Mesodermal cell (in vitro differentiated cells): ENCODE measurements around the gene SKIC2. TPM values are rescaled to one million over a fixed set of nuclear protein-coding genes. Genes with fewer than 3 reads are reported as not detected.
"Not testable (repeated sequence)": the region's sequence is repeated elsewhere in the genome, so short reads cannot be mapped to it uniquely, and the experiment has no call there.

ENCODE experiments used
- H3K27ac ChIP-seq: 2 replicates; pipeline ENCODE4 v1.7.0; 2013; ENCODE audit warnings: mild to moderate bottlenecking, low read depth, low read length, moderate library complexity; ENCODE audit not compliant: severe bottlenecking
- H3K36me3 ChIP-seq: 2 replicates; pipeline ENCODE4 v1.7.1; 2013; ENCODE audit warnings: mild to moderate bottlenecking, low read length, moderate library complexity; ENCODE audit not compliant: control insufficient read depth, insufficient read depth
- H3K4me1 ChIP-seq: one replicate; pipeline ENCODE4 v1.7.1; 2013; ENCODE audit warnings: mild to moderate bottlenecking, low read length; ENCODE audit not compliant: insufficient read depth, control insufficient read depth, poor library complexity, severe bottlenecking
- H3K4me3 ChIP-seq: 2 replicates; pipeline ENCODE4 v1.7.0; 2013; ENCODE audit warnings: low read length, control low read depth, mild to moderate bottlenecking; ENCODE audit not compliant: insufficient read depth, poor library complexity, severe bottlenecking; ENCODE audit errors: extremely low read depth
- H3K9me3 ChIP-seq: 2 replicates; pipeline ENCODE4 v1.7.1; 2013; ENCODE audit warnings: mild to moderate bottlenecking, low read length, moderate library complexity; ENCODE audit not compliant: control insufficient read depth
- WGBS, 2 experiments: methylation state at CpG; one replicate each; pipeline ENCODE4 v1.1.5; 2013; ENCODE audit warnings: missing lambda C conversion rate in 2 of 2; ENCODE audit not compliant: insufficient coverage in 2 of 2; 5-methylcytosine and 5-hydroxymethylcytosine counted together
- polyA plus RNA-seq, 2 experiments: library from polyadenylated mRNA; stranded (reverse); fragments of 50-300 nt; gene quantifications; one replicate each; pipeline ENCODE4 v1.2.3, GENCODE V29; 2013

The SKIC2 gene
- 45.1 TPM for polyA plus RNA-seq (2013, experiment 1 of 2)
- 36.4 TPM for polyA plus RNA-seq (2013, experiment 2 of 2)

DNA sequence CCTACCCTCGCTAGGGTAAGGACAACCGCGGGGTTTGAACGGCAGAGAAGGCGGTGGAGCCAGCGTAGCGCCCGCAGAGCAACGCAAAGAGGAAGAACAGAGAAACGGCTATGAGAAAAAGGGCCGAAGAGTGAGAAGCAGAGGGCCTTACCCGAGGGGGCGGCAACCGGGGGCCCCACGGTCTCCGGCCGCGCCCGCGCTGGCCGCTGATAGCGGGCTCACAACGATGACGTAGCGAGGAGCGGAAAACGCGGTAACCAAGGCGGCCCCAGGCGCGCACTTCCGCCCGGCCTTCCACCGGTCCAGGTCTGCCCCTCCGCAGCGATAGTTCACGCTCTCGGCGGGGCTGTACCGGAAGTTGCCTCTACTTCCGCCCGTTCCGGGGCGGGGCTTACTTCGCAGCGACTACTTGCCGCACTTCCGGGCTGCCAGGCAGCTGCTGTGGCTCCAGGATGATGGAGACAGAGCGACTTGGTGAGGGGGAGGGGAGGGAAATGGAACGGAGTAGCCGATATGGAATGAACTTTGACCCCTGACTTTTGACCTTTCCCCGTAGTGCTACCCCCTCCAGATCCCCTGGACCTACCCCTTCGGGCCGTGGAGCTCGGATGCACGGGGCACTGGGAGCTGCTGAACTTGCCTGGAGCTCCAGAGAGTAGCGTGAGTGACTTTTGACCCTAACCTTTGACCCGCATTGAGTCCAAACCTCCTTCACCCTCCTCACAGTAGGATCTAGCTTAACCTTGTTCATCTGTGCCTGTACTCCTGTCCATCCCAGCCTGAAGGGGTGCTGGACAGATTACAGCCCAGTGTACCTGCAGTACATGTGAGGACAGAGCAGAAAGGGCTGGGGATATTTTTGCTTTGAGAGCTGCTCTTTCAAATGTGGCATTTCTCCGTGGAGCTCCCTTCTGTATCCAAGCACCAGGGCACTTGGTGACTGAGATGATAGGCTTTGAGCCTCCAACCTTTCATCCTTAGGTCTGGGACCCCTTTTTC lies at the start of gene SKIC2, which contains the start of gene NELFE:
TSS of gene SKIC2 (plus strand) at position 435 of the 999 bp plus-strand sequence. CDS start at position 453, 18 bp downstream.
TSS of gene NELFE (minus strand) at position 231 of the 999 bp plus-strand sequence. CDS start 525 bp downstream, outside the sequence.
- H3K27ac ChIP-seq: peak within 1 kb of the TSS; percentile 75
- H3K36me3 ChIP-seq: peaks cover 73% of the 10 kb centered on the region
- H3K4me3 ChIP-seq: peak within 1 kb of the TSS; percentile 100
- no peaks in the 10 kb centered on the region for H3K9me3 ChIP-seq
- 1 to 2% methylated on average over 52 to 56 of the region's 59 CpGs for WGBS, 2 experiments
- H3K4me1 ChIP-seq: peaks cover 14% of the 10 kb centered on the region

DNA sequence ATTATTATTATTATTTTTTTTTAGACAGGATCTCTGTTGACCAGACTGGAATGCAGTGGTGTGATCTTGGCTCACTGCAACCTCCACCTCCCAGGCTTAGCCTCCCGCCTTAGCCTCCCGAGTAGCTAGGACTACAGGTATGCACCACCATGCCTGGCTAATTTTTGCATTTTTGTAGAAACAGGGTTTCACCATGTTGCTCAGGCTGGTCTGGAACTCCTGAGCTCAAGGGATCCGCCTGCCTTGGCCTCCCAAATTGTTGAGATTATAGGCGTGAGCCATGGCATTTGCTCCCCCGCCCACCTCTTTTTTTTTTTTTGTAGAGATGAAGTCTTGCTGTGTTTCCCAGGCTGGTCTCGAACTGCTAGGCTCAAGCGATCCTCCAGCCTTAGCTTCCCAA lies 49.7 kb upstream of the SKIC2 start:
- not testable (repeated sequence) for H3K4me1 ChIP-seq, H3K4me3 ChIP-seq, H3K27ac ChIP-seq, H3K9me3 ChIP-seq, H3K36me3 ChIP-seq
- 81 to 84% methylated on average over 7 of the region's 7 CpGs for WGBS, 2 experiments

DNA sequence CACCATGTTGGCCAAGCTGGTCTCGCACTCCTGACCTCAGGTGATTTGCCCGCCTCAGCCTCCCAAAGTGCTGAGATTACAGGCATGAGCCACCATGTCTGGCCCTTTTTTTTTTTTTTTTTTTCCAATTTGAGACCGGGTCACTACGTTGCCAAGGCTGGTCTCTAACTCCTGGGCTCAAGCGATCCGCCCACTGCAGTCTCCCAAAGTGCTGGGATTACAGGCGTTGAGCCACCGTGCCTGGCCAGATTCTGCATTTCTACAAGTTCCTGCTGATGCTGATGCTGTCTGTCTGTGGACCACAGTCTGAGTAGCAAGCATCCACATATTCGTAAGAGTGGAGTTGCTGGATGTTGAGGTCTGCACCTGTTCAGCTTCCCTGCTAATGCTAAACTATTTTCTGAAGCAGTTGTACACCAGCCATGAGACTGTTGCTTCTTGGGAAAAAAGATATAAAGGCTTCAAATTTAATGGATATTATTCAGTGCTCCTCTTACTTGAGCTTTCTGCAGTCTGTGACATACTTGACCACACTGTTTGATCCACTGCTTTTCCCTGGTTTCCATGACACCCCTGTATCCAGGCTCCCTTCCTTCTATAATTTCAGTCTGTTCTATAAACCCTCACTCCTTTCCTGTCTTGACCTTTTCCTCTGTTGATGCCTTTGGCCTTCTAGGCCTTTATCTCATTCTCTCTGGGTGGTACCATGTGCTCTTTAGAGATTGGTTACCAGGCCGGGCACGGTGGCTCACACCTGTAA lies 47.0 kb upstream of the SKIC2 start:
- Histone ChIP-seq H3K4me3 (no peak overlapping the region), H3K27ac (no peak overlapping the region), H3K4me1 (no peaks in the 10 kb centered on the region), H3K9me3 (no peaks in the 10 kb centered on the region), H3K36me3 (no peaks in the 10 kb centered on the region)
- 77 to 81% methylated on average over 10 to 11 of the region's 11 CpGs for WGBS, 2 experiments

DNA sequence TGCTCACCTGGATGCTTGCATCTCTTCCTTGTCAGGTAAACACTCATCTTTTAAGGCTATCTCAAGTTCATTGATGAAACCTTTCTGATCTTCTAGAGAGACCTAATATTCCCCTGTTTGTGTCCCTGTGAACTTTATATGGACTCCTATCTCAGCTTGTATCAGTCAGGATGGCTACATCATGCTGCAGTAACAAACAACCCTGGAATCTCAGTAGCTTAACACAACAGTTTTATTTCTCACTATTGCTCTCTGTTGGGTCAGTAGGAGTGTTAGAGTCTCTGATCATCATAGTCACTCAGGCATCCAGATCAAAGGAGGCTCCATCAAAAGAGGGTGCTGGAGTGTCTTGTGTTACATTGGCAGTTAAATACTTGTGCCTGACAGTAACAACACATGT lies 43.6 kb upstream of the SKIC2 start:
- Histone ChIP-seq H3K4me3 (no peak overlapping the region), H3K27ac (no peak overlapping the region), H3K36me3 (no peaks in the 10 kb centered on the region), H3K4me1 (no peaks in the 10 kb centered on the region), H3K9me3 (no peaks in the 10 kb centered on the region)

DNA sequence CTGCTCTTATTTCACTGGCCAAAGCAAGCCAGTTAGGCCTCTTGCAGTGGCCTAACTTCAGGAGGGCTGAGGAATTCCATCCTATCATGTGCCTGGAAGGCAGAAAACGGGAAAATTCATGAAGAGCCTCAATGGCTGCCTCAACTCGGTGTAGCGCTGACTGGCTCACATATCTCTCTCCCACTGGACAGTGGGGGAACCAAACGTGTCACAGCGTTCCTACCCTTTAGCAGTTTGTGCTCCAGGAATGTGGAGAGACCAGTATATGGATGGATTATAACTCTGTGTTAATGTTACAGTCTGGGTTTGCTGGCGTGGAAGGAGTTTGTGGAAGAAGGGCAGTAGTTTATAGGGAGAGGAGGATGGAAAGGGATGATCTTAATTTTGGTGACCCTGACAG lies 43.2 kb upstream of the SKIC2 start:
- H3K36me3 ChIP-seq: no peaks in the 10 kb centered on the region
- no peaks in the 10 kb centered on the region for H3K9me3 ChIP-seq
- no peak overlapping the region for H3K4me3 ChIP-seq
- no peak overlapping the region for H3K27ac ChIP-seq
- 91 to 98% methylated on average over 5 to 6 of the region's 6 CpGs for WGBS, 2 experiments
- H3K4me1 ChIP-seq: no peaks in the 10 kb centered on the region

DNA sequence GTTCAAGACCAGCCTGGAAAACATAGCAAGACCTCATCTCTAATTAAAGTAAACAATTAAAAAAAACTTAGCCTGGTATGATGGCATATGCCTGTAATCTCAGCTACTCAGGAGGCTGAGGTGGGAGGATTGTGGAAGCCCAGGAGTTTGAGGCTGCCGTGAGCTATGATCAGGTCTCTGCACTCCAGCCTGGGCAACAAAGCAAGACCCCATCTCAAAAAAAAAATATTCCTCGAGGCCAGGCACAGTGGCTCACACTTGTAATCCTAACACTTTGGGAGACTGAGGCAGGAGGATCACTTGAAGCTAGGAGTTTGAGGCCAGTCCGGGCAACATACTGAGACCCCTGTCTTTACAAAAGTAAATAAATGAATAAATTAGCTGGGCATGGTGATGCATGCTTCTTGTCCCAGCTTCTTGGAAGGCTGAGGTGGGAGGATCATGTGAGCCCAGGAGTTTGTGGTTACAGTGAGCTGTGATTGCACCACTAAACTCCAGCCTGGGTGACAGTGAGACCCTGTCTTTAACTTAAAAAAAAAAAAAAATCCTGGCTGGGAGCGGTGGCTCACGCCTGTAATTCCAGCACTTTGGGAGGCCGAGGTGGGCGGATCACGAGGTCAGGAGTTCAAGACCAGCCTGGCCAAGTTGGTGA lies 40.8 kb upstream of the SKIC2 start:
- H3K9me3 ChIP-seq: no peaks in the 10 kb centered on the region
- WGBS, 2 experiments: 88 to 100% methylated on average over 5 to 6 of the region's 8 CpGs
- H3K36me3 ChIP-seq: no peaks in the 10 kb centered on the region
- H3K4me1 ChIP-seq: no peaks in the 10 kb centered on the region
- no peak overlapping the region for H3K27ac ChIP-seq
- H3K4me3 ChIP-seq: no peak overlapping the region

DNA sequence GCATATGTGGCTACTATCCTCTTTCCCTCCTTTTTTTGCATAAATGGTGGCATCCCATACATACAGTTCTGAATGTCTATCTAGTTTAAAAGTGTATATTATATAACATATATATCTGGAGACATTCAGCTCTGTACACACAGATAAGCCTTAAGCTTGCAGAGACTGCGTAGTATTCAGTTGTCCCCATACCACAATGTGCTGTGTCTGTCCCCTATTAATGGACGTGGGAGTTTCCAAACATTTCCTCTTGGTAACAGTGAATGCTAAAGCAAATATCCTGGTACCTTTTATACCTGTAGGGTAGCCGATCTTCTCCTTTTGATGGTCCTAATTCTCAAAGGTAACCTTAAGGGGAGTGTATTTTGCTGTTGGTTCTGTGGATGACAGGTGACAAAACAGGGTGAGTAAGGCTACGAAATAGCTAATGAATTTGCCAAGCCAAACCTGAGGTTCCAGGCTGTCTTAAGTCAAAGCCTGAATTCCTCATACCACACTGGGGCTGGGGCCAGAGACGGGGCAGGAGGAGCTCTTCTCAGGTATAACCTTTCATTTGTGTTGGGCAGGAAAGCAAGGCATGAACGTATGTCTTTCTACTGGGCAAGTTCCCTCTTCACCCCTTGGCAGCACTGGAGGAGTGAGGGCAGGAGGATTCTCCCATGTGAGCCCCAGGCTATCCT lies 39.2 kb upstream of the SKIC2 start:
- Histone ChIP-seq H3K4me1 (no peaks in the 10 kb centered on the region), H3K27ac (no peak overlapping the region), H3K4me3 (no peak overlapping the region), H3K9me3 (no peaks in the 10 kb centered on the region), H3K36me3 (no peaks in the 10 kb centered on the region)
- 81 to 88% methylated on average over 4 to 5 of the region's 6 CpGs for WGBS, 2 experiments

DNA sequence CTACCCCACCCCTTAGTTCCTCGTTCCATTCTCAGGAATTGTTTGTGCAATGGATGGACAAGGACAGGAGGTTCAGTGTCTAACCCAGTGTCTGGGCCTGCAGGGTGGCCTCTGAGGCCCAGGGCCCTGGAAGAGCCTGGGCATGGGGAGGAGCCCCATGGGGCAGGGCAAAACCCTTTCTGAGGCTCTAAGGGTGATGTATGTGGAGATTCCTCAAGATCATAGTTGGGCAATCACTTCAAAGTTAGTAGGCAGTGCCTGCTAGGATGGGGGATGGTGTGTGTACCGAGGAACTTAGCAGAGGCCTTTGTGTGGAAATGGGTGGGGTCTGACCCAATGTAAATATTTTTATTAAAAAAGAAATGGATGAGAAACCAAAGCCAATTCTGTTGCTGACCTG lies 38.2 kb upstream of the SKIC2 start:
- 83 to 100% methylated on average over 1 to 2 of the region's 2 CpGs for WGBS, 2 experiments
- no peak overlapping the region for H3K27ac ChIP-seq
- no peaks in the 10 kb centered on the region for H3K9me3 ChIP-seq
- no peak overlapping the region for H3K4me3 ChIP-seq
- H3K4me1 ChIP-seq: no peaks in the 10 kb centered on the region
- no peaks in the 10 kb centered on the region for H3K36me3 ChIP-seq

DNA sequence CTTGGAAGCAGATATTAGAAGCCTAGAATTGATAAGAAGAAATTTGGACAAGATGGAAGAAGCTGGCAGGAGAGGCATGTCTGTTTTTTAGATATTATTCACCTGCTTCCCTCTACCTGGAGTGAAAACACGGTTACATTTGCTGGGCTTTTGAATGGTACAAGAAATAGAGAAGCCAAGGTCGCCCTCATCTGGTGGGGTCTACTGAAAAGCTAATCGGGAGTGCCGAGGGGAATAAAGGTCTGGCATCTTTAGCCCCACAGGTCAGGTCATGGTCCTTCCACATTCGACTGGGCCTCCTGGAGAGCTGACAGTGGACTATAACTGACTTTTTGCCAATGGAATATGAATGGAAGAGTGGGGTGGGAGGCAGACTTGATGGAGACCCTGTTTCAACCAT lies 36.0 kb upstream of the SKIC2 start:
- H3K9me3 ChIP-seq: no peaks in the 10 kb centered on the region
- no peaks in the 10 kb centered on the region for H3K4me1 ChIP-seq
- no peak overlapping the region for H3K27ac ChIP-seq
- no peak overlapping the region for H3K4me3 ChIP-seq
- no peaks in the 10 kb centered on the region for H3K36me3 ChIP-seq
- WGBS, 2 experiments: 25 to 34% methylated on average over 3 to 5 of the region's 5 CpGs

DNA sequence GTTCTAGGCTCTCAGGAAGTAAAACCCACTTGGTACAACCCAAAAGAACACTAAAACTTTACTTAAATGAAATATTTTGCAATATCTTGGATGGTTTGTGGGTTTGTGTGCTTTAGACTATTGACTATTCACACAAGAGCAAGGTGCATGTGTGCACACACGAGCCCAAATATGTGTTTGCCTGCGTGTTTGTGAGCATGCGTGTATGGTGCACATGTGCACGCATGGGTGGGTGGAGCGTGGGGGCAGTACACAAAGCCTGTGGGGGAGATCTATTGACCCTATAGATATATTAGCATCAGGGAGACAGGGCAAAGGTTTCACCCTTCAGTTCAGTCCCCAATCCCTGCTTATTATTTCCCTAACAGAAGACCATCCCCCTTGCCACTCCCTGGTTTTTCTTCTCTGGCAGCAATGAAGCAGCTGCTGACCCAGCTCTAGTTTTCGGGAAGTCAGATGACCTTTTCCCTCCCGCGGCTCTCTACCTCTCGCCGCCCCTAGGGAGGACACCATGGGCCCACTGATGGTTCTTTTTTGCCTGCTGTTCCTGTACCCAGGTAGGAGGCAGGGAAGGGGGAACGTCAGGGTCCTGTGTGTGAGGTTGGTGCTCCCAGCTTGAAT lies 31.6 kb upstream of the SKIC2 start, which contains the start of gene C2:
TSS of gene C2 (plus strand) at position 476 of the 621 bp plus-strand sequence. CDS start at position 512, 36 bp downstream.
- no peak within 1 kb of the TSS for H3K27ac ChIP-seq
- WGBS, 2 experiments: 54 to 81% methylated on average over 6 to 9 of the region's 11 CpGs
- no peaks in the 10 kb centered on the region for H3K36me3 ChIP-seq
- no peak within 1 kb of the TSS for H3K4me3 ChIP-seq
- H3K4me1 ChIP-seq: no peaks in the 10 kb centered on the region
- no peaks in the 10 kb centered on the region for H3K9me3 ChIP-seq
